GM21786 (cell line): Measurements from ENCODE around the gene TMOD1.
"Not testable (repeated sequence)": the region's sequence is repeated elsewhere in the genome, so short reads cannot be mapped to it uniquely, and the experiment has no call there.

Experiments
- ATAC-seq: cut with Tn5 transposase; IDR thresholded peaks from one replicate; pipeline ENCODE4 v1.9.1; 2021; ENCODE audit not compliant: unreplicated experiment

Gene TMOD1

DNA sequence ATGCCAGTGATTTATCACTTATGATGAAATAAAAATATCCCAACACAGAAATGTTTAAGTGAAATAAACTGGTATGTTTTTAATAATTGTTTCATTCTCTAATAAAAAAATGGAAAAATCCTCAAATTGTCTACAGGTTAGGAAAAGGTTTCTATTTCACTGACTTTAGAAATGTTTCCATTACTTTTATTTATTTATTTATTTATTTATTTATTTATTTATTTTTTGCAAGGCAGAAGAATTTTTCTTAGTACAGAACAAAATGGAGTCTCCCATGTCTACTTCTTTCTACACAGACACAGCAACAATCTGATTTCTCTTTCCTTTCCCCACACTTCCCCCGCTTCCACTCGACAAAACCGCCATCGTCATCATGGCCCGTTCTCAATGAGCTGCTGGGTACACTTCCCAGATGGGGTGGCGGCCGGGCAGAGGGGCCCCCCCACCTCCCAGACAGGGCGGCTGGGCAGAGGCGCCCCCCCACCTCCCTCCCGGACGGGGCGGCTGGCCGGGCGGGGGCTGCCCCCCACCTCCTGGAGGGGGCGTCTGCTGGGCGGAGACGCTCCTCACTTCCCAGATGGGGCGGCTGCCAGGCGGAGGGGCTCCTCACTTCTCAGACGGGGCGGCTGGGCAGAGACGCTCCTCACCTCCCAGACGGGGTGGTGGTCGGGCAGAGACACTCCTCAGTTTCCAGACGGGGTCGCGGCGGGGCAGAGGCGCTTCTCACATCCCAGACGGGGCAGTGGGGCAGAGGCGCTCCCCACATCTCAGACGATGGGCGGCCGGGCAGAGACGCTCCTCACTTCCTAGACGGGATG is 3.7 kb upstream of the TMOD1 start:
- ATAC-seq: not testable (repeated sequence)

GRCh38 chr9:97498846-97499245 is 2.6 kb upstream of the TMOD1 start:
- ATAC-seq: not testable (repeated sequence)

DNA sequence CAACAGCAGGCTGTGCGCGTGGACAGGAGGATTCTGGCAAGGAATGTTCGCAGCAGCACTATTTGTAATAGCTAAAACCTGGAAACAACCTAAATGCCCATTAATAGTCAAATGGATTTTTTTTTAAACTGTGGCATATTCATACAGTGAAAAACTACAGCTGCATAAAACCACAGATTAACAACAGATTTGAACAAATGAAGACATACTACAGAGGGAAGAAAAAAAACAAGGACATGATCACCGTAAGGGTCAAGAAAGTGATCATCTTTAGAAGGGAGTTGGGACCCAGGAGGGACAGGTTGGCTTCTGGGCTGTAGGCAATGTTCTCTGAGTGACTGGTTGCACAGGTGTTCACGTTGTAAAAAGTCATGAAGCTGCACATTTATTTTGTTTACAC is 1.2 kb upstream of the TMOD1 start:
- no peak for ATAC-seq

- no peak for ATAC-seq
Measured at GRCh38 chr9:97500765-97501176, 695 bp upstream of the TMOD1 start.

DNA sequence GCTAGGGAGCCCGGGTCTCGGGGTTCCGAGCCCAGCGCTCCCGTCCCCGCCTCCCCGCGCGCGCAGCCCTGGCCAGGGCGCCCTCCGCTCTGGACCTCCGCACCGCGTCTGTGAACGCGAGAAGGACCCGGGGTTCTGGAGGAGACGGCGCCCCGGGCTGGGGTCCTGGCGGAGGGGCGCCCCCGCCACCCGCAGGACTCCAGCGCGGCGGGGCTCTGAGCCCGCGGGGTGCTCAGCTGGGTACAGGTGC is 431 bp downstream of the TMOD1 start:
- peak; percentile 20 for ATAC-seq

DNA sequence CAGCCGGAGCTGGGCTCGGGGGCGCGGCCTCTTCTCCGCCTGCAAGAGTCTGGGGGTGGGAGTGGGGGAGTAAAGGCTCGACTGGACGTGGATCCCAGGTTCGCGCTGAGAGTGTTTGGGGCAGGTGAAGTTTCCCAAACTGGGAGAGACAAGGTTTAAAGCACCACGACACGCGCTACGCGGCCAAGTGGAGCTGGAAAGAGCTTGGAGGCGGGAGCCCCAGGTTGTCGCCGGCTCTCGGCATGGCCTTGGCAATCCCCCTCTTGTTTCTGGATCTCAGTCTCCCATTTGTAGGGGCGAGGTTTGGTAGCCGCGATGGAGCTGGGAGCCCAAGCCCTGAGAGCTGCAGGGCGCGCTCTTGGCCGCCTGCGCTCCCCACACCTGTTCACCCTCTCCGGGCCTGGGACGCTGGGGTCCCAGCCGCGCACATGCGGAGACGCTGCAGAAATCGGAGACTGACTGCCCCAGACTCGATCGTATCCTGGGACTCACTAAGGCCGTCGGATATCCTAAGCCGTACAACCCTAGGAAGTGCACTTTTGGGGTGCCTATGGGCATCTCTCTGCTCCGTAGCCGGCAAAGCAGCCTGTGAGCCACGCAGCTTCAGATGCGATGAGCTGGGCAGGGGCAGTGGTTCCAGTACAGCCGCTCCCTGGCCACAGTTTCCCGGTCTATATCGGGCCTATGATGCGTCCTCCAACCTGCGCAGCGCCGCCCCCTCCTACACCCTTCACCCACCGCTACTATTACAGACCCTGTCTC is 937 bp downstream of the TMOD1 start:
- no peak for ATAC-seq

- no peak for ATAC-seq
Measured at GRCh38 chr9:97502984-97503861, 1.8 kb downstream of the TMOD1 start.

- no peak for ATAC-seq
Measured at GRCh38 chr9:97503862-97504210, 2.4 kb downstream of the TMOD1 start.

- ATAC-seq: no peak
Measured at GRCh38 chr9:97504381-97505216, 3.1 kb downstream of the TMOD1 start.

DNA sequence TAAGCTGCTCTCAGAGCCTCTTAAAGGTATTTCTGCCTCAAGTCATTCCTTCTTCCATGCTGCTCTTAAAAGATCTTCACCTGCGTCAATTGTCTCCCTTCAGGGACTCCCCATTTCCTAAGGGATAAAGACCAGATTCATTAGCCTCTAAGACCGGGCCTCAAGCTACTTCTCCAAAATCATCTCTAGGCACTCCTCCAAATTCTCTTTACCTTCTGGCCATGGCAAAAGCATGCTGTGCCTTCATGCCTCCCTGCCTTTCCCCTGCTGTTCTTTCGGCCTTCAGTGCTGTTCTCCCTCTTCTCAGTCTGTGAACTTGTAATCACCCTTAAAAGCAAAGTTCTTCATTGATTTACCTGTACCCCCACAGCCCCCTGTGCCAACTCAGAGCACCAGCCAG is 4.4 kb downstream of the TMOD1 start:
- no peak for ATAC-seq

DNA sequence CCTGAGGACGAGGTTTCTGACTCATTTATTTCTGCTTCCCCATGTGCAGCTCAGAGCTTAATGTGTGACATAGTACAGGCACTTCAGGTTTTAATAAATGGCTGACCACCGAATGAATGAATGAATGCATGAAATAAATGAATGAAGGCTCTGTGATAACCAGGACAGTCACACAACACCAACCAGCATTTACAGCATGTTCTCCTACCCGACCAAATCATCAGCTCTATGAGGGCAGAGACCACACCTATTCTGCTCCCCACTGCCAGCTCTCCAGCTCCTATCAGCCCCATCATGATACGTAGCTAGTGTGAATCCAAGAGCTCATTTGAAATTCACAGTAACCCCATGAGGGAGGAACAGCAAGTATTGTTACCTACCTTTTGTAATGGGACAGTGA is 4.8 kb downstream of the TMOD1 start:
- no peak for ATAC-seq

GRCh38 chr9:97506787-97507186 is 5.3 kb downstream of the TMOD1 start:
- no peak for ATAC-seq

DNA sequence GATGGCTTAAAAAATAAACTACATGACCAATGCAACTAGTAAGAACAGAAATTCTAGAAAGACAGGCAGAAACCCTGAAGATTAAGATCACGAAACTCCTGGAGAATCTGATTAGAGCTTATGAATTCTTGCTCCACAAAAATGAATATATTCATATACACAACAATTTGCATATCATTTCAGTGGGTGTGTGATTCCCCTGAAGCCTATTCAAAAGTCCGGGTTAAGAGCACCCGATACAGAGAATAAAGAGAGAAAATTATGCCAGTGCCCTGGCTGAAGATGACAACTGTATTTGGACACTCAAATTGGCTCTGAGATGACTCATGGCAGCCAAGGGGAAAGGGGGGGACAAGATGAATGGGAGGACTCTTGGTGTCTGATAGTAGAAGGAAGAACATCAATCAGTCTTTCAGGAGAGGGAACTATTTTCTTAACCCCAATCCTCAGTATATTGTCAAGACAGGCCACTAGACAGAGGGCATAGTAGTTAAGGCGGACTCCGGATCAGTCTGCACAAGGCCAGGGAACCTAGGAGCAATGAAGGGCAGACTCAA is 6.0 kb downstream of the TMOD1 start:
- no peak for ATAC-seq

DNA sequence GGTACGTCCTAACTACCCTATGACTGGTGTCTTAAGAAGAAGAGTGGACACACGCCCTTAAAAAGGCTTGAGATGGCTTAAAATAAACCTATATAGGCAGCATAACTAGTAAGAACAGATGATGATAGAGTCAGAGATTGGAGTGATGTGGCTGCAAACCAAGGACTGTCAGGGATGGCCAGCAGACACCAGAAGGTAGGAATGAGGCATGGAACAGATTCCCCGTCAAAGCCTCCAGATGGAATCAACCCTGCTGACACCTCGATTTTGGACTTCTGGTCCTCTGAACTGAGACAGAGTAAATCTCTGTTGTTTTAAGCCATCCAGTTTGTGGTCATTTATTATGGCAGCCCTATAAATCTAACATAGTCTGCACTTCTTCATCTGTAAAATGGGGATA is 7.4 kb downstream of the TMOD1 start:
- ATAC-seq: no peak

GRCh38 chr9:97510797-97511654 is 9.6 kb downstream of the TMOD1 start:
- peak; percentile 81 for ATAC-seq

GRCh38 chr9:97511655-97512427 is 10.4 kb downstream of the TMOD1 start:
- no peak for ATAC-seq

DNA sequence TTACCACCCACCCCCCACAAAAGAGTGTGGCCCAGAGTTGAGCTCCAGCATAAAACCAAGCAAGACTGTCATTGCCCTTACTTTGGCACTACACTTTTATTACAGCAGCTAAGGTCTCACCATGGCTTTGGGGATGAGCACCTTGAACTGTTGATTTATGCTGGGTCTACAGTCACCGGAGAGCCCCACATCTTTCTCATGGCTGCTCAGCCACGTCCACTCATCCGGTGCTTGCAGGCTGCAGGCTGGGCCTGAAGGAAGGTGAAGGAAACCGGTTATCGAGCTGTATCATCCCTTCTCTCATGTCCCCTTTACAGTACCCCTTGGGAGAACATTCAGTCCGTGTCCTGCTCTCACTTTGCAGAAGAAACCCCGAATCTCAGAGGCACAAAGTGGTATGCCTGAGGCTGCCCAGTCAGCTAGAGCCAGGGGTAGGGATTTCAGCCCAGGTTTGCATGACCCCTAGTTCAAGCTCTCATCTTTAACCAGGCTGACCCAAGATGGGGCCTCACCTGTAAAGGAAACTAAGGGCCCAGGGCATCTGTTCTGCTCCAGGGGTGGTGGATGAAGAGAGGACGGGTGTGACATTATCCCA is 11.6 kb downstream of the TMOD1 start:
- ATAC-seq: no peak

GRCh38 chr9:97514531-97514930 is 13.1 kb downstream of the TMOD1 start:
- ATAC-seq: no peak

DNA sequence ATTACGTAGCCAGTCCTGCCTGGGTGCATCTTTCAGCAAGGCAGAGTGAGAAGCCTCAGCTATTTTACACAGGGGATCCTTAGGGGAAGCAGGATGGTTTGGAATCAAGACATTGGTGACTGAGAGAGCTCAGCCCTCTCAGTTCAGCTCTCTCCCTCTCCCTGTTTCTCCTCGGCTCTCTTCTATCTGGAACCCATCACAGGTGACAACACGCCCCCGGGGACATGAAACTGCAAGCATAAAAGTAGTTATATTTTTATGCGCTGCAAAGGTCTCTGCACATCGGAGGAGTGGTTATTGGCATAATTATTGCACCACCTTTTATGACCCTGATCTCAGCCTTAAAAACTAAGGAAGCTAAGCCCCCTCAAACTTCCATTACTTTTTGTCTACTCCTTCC is 14.2 kb downstream of the TMOD1 start:
- no peak for ATAC-seq
